ENCODE measurements around the gene ZNF587.
"Not testable (repeated sequence)": the region's sequence is repeated elsewhere in the genome, so short reads cannot be mapped to it uniquely, and the experiment has no call there.

Gene ZNF587

GRCh38 chr19:57841122-57841763 is 8.4 kb upstream of the ZNF587 start:
- no peak overlapping the region for H3K27ac ChIP-seq
- no peaks in the 10 kb centered on the region for H3K9me3 ChIP-seq (ENCODE audit: low read depth, low read length)
- no peak for DNase-seq (ENCODE audit: low read depth, low spot score)
- H3K36me3 ChIP-seq (ENCODE audit: insufficient read depth, low read length), result peaks cover 55% of the 10 kb centered on the region
- no peak overlapping the region for H3K4me3 ChIP-seq
- TF ChIP-seq EZH2 (IDR thresholded peaks at IDR 0.05) (no peak), FOXP2 (optimal IDR thresholded peaks at IDR 0.05; ENCODE audit: control extremely low read depth, extremely low read length, insufficient read depth) (no peak), POLR2AphosphoS5 (IDR thresholded peaks at IDR 0.05; ENCODE audit: borderline replicate concordance, low read depth, low read length) (no peak)
- no peak overlapping the region for H3K9ac ChIP-seq (ENCODE audit: insufficient read length)

- peaks cover 33% of the 10 kb centered on the region for H3K36me3 ChIP-seq (ENCODE audit: insufficient read depth, low read length)
- not testable (repeated sequence) for H3K9me3 ChIP-seq (ENCODE audit: low read depth, low read length)
Observed at GRCh38 chr19:57847164-57847563, 2.5 kb upstream of the ZNF587 start.

GRCh38 chr19:57849162-57849665 is 445 bp upstream of the ZNF587 start:
- H3K4me3 ChIP-seq, result peak overlapping the region; percentile 83

More at GRCh38 chr19:57847164-57847563, 2.5 kb upstream of the ZNF587 start:
- H3K9ac ChIP-seq (ENCODE audit: insufficient read length); H3K4me3 ChIP-seq; H3K27ac ChIP-seq; DNase-seq (ENCODE audit: low read depth, low spot score): not testable (repeated sequence)

GRCh38 chr19:57850553-57851017 is 926 bp downstream of the ZNF587 start:
- H3K9ac ChIP-seq (ENCODE audit: insufficient read length), result peak overlapping the region; percentile 82
- DNase-seq (ENCODE audit: low read depth, low spot score), result no peak
- H3K27ac ChIP-seq, result no peak overlapping the region
- H3K4me3 ChIP-seq, result peak overlapping the region; percentile 83
- no peaks in the 10 kb centered on the region for H3K9me3 ChIP-seq (ENCODE audit: low read depth, low read length)
- TF ChIP-seq EZH2 (IDR thresholded peaks at IDR 0.05), result no peak
- no peak for TF ChIP-seq POLR2AphosphoS5 (IDR thresholded peaks at IDR 0.05; ENCODE audit: borderline replicate concordance, low read depth, low read length)
- no peak for TF ChIP-seq FOXP2 (optimal IDR thresholded peaks at IDR 0.05; ENCODE audit: control extremely low read depth, extremely low read length, insufficient read depth)
- peaks cover 35% of the 10 kb centered on the region for H3K36me3 ChIP-seq (ENCODE audit: insufficient read depth, low read length)

More at GRCh38 chr19:57849162-57849665, 445 bp upstream of the ZNF587 start:
- DNase-seq (ENCODE audit: low read depth, low spot score); H3K27ac ChIP-seq; H3K9ac ChIP-seq (ENCODE audit: insufficient read length); H3K9me3 ChIP-seq (ENCODE audit: low read depth, low read length): not testable (repeated sequence)
- H3K36me3 ChIP-seq (ENCODE audit: insufficient read depth, low read length), result peaks cover 35% of the 10 kb centered on the region

GRCh38 chr19:57851812-57852603 is 2.3 kb downstream of the ZNF587 start:
- H3K36me3 ChIP-seq (ENCODE audit: insufficient read depth, low read length), result peaks cover 49% of the 10 kb centered on the region
- not testable (repeated sequence) for H3K4me3 ChIP-seq; H3K27ac ChIP-seq; H3K9ac ChIP-seq (ENCODE audit: insufficient read length); H3K9me3 ChIP-seq (ENCODE audit: low read depth, low read length); DNase-seq (ENCODE audit: low read depth, low spot score)

- H3K27ac ChIP-seq; DNase-seq (ENCODE audit: low read depth, low spot score); H3K4me3 ChIP-seq; H3K9me3 ChIP-seq (ENCODE audit: low read depth, low read length); H3K9ac ChIP-seq (ENCODE audit: insufficient read length): not testable (repeated sequence)
- H3K36me3 ChIP-seq (ENCODE audit: insufficient read depth, low read length), result peaks cover 66% of the 10 kb centered on the region
Observed at GRCh38 chr19:57854117-57854516, 4.5 kb downstream of the ZNF587 start.

GRCh38 chr19:57862351-57862750 is 12.7 kb downstream of the ZNF587 start:
- not testable (repeated sequence) for DNase-seq (ENCODE audit: low read depth, low spot score); H3K27ac ChIP-seq; H3K9ac ChIP-seq (ENCODE audit: insufficient read length); H3K4me3 ChIP-seq
- H3K9me3 ChIP-seq (ENCODE audit: low read depth, low read length), result peaks cover 25% of the 10 kb centered on the region; the same call in 1 of the 2 replicates
- H3K36me3 ChIP-seq (ENCODE audit: insufficient read depth, low read length), result peaks cover 96% of the 10 kb centered on the region

GRCh38 chr19:57867868-57868492 is 18.3 kb downstream of the ZNF587 start:
- no peak for DNase-seq (ENCODE audit: low read depth, low spot score)
- H3K36me3 ChIP-seq (ENCODE audit: insufficient read depth, low read length), result peaks cover 69% of the 10 kb centered on the region
- no peak overlapping the region for H3K9ac ChIP-seq (ENCODE audit: insufficient read length)
- no peak overlapping the region for H3K4me3 ChIP-seq
- H3K9me3 ChIP-seq (ENCODE audit: low read depth, low read length), result peaks cover 30% of the 10 kb centered on the region
- no peak overlapping the region for H3K27ac ChIP-seq
- no peak for TF ChIP-seq POLR2AphosphoS5 (IDR thresholded peaks at IDR 0.05; ENCODE audit: borderline replicate concordance, low read depth, low read length)
- TF ChIP-seq FOXP2 (optimal IDR thresholded peaks at IDR 0.05; ENCODE audit: control extremely low read depth, extremely low read length, insufficient read depth), result no peak
- TF ChIP-seq EZH2 (IDR thresholded peaks at IDR 0.05), result no peak

- not testable (repeated sequence) for H3K4me3 ChIP-seq; DNase-seq (ENCODE audit: low read depth, low spot score); H3K27ac ChIP-seq; H3K9ac ChIP-seq (ENCODE audit: insufficient read length)
- Histone ChIP-seq H3K36me3 (ENCODE audit: insufficient read depth, low read length) (peaks cover 63% of the 10 kb centered on the region), H3K9me3 (ENCODE audit: low read depth, low read length) (peaks cover 40% of the 10 kb centered on the region)
Observed at GRCh38 chr19:57869655-57870054, 20.0 kb downstream of the ZNF587 start.
